CD8-positive, alpha-beta memory T cell (primary cell): Measurements from ENCODE around the gene LYRM2. TPM values are rescaled to one million over a fixed set of nuclear protein-coding genes. Genes with fewer than 3 reads are reported as not detected.

Experiments
- CTCF ChIA-PET: fragments of 350-600 bp; sonication (Branson Sonifier 250); formaldehyde crosslinking; loops from one replicate; lab custom pipeline; 2021; ENCODE audit warnings: antibody characterized with exemption; lab: Charles Lee
- POLR2A ChIA-PET: fragments of 350-600 bp; sonication (Branson Sonifier 250); formaldehyde crosslinking; loops from one replicate; lab custom pipeline; 2021; ENCODE audit warnings: antibody characterized with exemption; lab: Charles Lee
- DNase-seq, 5 donors: peaks; one replicate each; pipeline versions ENCODE4 v3.0.0 to v3.0.0-alpha.2; 2020 to 2022; ENCODE audit warnings: mixed read lengths in 1 of 5
- H3K27ac ChIP-seq: one replicate; pipeline ENCODE4 v1.7.0; 2013; ENCODE audit warnings: low read depth, mild to moderate bottlenecking, low read length, moderate library complexity
- H3K27me3 ChIP-seq: 2 replicates; pipeline ENCODE4 v1.7.0; 2013; ENCODE audit warnings: low read length, mild to moderate bottlenecking; ENCODE audit not compliant: insufficient read depth, poor library complexity, severe bottlenecking
- H3K36me3 ChIP-seq: 2 replicates; pipeline ENCODE4 v1.7.0; 2013; ENCODE audit warnings: mild to moderate bottlenecking, low read length, moderate library complexity; ENCODE audit not compliant: insufficient read depth
- H3K4me1 ChIP-seq: 2 replicates; pipeline ENCODE4 v1.7.0; 2013; ENCODE audit warnings: mild to moderate bottlenecking, low read length, moderate library complexity; ENCODE audit not compliant: insufficient read depth
- H3K4me3 ChIP-seq: 2 replicates; pipeline ENCODE4 v1.7.0; 2013; ENCODE audit warnings: mild to moderate bottlenecking, low read length
- H3K9me3 ChIP-seq: 2 replicates; pipeline ENCODE4 v1.7.0; 2013; ENCODE audit warnings: mild to moderate bottlenecking, low read length
- H3K27ac Mint-ChIP-seq, 8 donors: one replicate each; pipeline ENCODE4 v1.8.0; 2020 to 2021; ENCODE audit warnings: mixed read lengths in 8 of 8, mild to moderate bottlenecking in 6 of 8, inconsistent platforms in 3 of 8, moderate library complexity in 3 of 8
- H3K27me3 Mint-ChIP-seq, 2 donors: one replicate each; pipeline ENCODE4 v1.8.0; 2020 to 2021; ENCODE audit warnings: mixed read lengths in 2 of 2, mild to moderate bottlenecking in 1 of 2, moderate library complexity in 1 of 2
- H3K36me3 Mint-ChIP-seq, 3 donors: one replicate each; pipeline ENCODE4 v1.8.0; 2020 to 2021; ENCODE audit warnings: mixed read lengths in 3 of 3, inconsistent platforms in 1 of 3, mild to moderate bottlenecking in 1 of 3
- H3K4me1 Mint-ChIP-seq, 3 donors: one replicate each; pipeline ENCODE4 v1.8.0; 2020 to 2021; ENCODE audit warnings: mixed read lengths in 3 of 3, inconsistent platforms in 1 of 3, mild to moderate bottlenecking in 1 of 3
- H3K4me3 Mint-ChIP-seq, 7 donors: one replicate each; pipeline ENCODE4 v1.8.0; 2020 to 2021; ENCODE audit warnings: mixed read lengths in 7 of 7, mild to moderate bottlenecking in 6 of 7, moderate library complexity in 4 of 7, inconsistent platforms in 2 of 7
- H3K9me3 Mint-ChIP-seq, 5 donors: one replicate each; pipeline ENCODE4 v1.8.0; 2020 to 2022; ENCODE audit warnings: mixed read lengths in 5 of 5, mild to moderate bottlenecking in 3 of 5, moderate library complexity in 2 of 5, inconsistent platforms in 1 of 5
- polyA plus RNA-seq: library from polyadenylated mRNA; unstranded; fragments of 300-500 nt; fragmentation: Illumina TruSeq; gene quantifications from one replicate; pipeline ENCODE4 v1.2.3, GENCODE V29; 2021
- total RNA-seq, 2 experiments: library from RNA; stranded (reverse); gene quantifications; one replicate each; pipeline ENCODE4 v1.2.3, GENCODE V29; 2021

Gene LYRM2
- total and polyA plus RNA-seq, 3 experiments from 2014 or later: 42.8 to 85.6 (median 46.2) TPM

GRCh38 chr6:89542081-89542857 lies 96.3 kb downstream of the LYRM2 start:
- Mint-ChIP-seq H3K27ac (no peak overlapping the region), H3K4me3 (no peak overlapping the region), H3K4me1 (no peaks in the 10 kb centered on the region), H3K36me3 (no peaks in the 10 kb centered on the region), H3K27me3 (peaks cover 0 to 12% of the 10 kb centered on the region in 2 donors), H3K9me3 (no peaks in the 10 kb centered on the region)
- Histone ChIP-seq H3K27me3 (no peaks in the 10 kb centered on the region), H3K36me3 (no peaks in the 10 kb centered on the region), H3K9me3 (no peaks in the 10 kb centered on the region), H3K4me1 (no peaks in the 10 kb centered on the region), H3K27ac (no peak overlapping the region), H3K4me3 (no peak overlapping the region)
- ChIA-PET POLR2A (no interaction called here), CTCF (no interaction called here)
- no peak for DNase-seq

GRCh38 chr6:89539779-89540178 lies 98.8 kb downstream of the LYRM2 start:
- Histone ChIP-seq H3K27me3 (no peaks in the 10 kb centered on the region), H3K27ac (no peak overlapping the region), H3K4me1 (no peaks in the 10 kb centered on the region), H3K36me3 (no peaks in the 10 kb centered on the region), H3K9me3 (no peaks in the 10 kb centered on the region), H3K4me3 (no peak overlapping the region)
- H3K36me3 Mint-ChIP-seq: no peaks in the 10 kb centered on the region
- no peak overlapping the region for H3K27ac Mint-ChIP-seq
- peaks cover 0 to 12% of the 10 kb centered on the region in 2 donors for H3K27me3 Mint-ChIP-seq
- POLR2A ChIA-PET: no interaction called here
- H3K4me1 Mint-ChIP-seq: no peaks in the 10 kb centered on the region
- DNase-seq: no peak
- no peaks in the 10 kb centered on the region for H3K9me3 Mint-ChIP-seq
- CTCF ChIA-PET: no interaction called here
- H3K4me3 Mint-ChIP-seq: no peak overlapping the region

GRCh38 chr6:89536231-89536630 lies 102.3 kb downstream of the LYRM2 start:
- Mint-ChIP-seq H3K27ac (no peak overlapping the region), H3K27me3 (no peaks in the 10 kb centered on the region), H3K9me3 (no peaks in the 10 kb centered on the region), H3K4me1 (no peaks in the 10 kb centered on the region), H3K36me3 (peaks cover 0 to 4% (median 2%) of the 10 kb centered on the region in 3 donors), H3K4me3 (no peak overlapping the region)
- Histone ChIP-seq H3K9me3 (no peaks in the 10 kb centered on the region), H3K27me3 (no peaks in the 10 kb centered on the region), H3K36me3 (no peaks in the 10 kb centered on the region), H3K4me1 (no peaks in the 10 kb centered on the region), H3K4me3 (no peak overlapping the region), H3K27ac (no peak overlapping the region)
- ChIA-PET POLR2A (no interaction called here), CTCF (no interaction called here)
- no peak for DNase-seq

GRCh38 chr6:89530982-89531381 lies 107.6 kb downstream of the LYRM2 start:
- H3K36me3 Mint-ChIP-seq: peaks cover 0 to 13% (median 8%) of the 10 kb centered on the region in 3 donors

GRCh38 chr6:89528866-89529265 lies 109.7 kb downstream of the LYRM2 start:
- Mint-ChIP-seq H3K27ac (peak overlapping the region in 1 of 8 donors; percentile 29), H3K36me3 (peaks cover 0 to 13% (median 8%) of the 10 kb centered on the region in 3 donors), H3K9me3 (no peaks in the 10 kb centered on the region), H3K4me1 (peaks cover 0 to 7% (median 2%) of the 10 kb centered on the region in 3 donors), H3K4me3 (no peak overlapping the region), H3K27me3 (no peaks in the 10 kb centered on the region)
- Histone ChIP-seq H3K4me1 (no peaks in the 10 kb centered on the region), H3K36me3 (no peaks in the 10 kb centered on the region), H3K4me3 (no peak overlapping the region), H3K27ac (no peak overlapping the region), H3K9me3 (no peaks in the 10 kb centered on the region), H3K27me3 (no peaks in the 10 kb centered on the region)
- ChIA-PET POLR2A (no interaction called here), CTCF (no interaction called here)
- DNase-seq: no peak

More at GRCh38 chr6:89530982-89531381, 107.6 kb downstream of the LYRM2 start:
- Histone ChIP-seq H3K27ac (no peak overlapping the region), H3K36me3 (no peaks in the 10 kb centered on the region), H3K4me3 (no peak overlapping the region), H3K4me1 (no peaks in the 10 kb centered on the region), H3K27me3 (no peaks in the 10 kb centered on the region), H3K9me3 (no peaks in the 10 kb centered on the region)
- H3K4me1 Mint-ChIP-seq: peaks cover 0 to 7% (median 2%) of the 10 kb centered on the region in 3 donors
- H3K9me3 Mint-ChIP-seq: no peaks in the 10 kb centered on the region
- no peak overlapping the region for H3K4me3 Mint-ChIP-seq
- CTCF ChIA-PET: no interaction called here
- no peak overlapping the region for H3K27ac Mint-ChIP-seq
- POLR2A ChIA-PET: no interaction called here
- H3K27me3 Mint-ChIP-seq: no peaks in the 10 kb centered on the region
- DNase-seq: no peak

GRCh38 chr6:89527634-89528033 lies 110.9 kb downstream of the LYRM2 start:
- H3K4me1 Mint-ChIP-seq: peaks cover 0 to 7% (median 2%) of the 10 kb centered on the region in 3 donors
- Histone ChIP-seq H3K27ac (no peak overlapping the region), H3K4me1 (no peaks in the 10 kb centered on the region), H3K4me3 (no peak overlapping the region), H3K9me3 (no peaks in the 10 kb centered on the region), H3K36me3 (no peaks in the 10 kb centered on the region), H3K27me3 (no peaks in the 10 kb centered on the region)
- POLR2A ChIA-PET: no interaction called here
- no peaks in the 10 kb centered on the region for H3K27me3 Mint-ChIP-seq
- CTCF ChIA-PET: no interaction called here
- no peaks in the 10 kb centered on the region for H3K9me3 Mint-ChIP-seq
- DNase-seq: peak in 1 of 5 donors; percentile 5
- H3K36me3 Mint-ChIP-seq: peaks cover 0 to 13% (median 8%) of the 10 kb centered on the region in 3 donors
- H3K27ac Mint-ChIP-seq: peak overlapping the region in 2 of 8 donors; percentile 64 to 77
- H3K4me3 Mint-ChIP-seq: no peak overlapping the region

GRCh38 chr6:89526563-89526869 lies 112.0 kb downstream of the LYRM2 start:
- H3K27me3 ChIP-seq: no peaks in the 10 kb centered on the region
- no peak overlapping the region for H3K27ac ChIP-seq
- no peak for DNase-seq
- peaks cover 0 to 9% (median 7%) of the 10 kb centered on the region in 3 donors for H3K36me3 Mint-ChIP-seq
- peak overlapping the region in 1 of 8 donors; percentile 65 for H3K27ac Mint-ChIP-seq
- H3K4me3 Mint-ChIP-seq: no peak overlapping the region
- no peak overlapping the region for H3K4me3 ChIP-seq
- ChIA-PET CTCF (no interaction called here), POLR2A (no interaction called here)
- no peaks in the 10 kb centered on the region for H3K9me3 Mint-ChIP-seq
- no peaks in the 10 kb centered on the region for H3K27me3 Mint-ChIP-seq
- H3K36me3 ChIP-seq: no peaks in the 10 kb centered on the region
- peaks cover 0 to 7% (median 2%) of the 10 kb centered on the region in 3 donors for H3K4me1 Mint-ChIP-seq
- H3K4me1 ChIP-seq: no peaks in the 10 kb centered on the region
- H3K9me3 ChIP-seq: no peaks in the 10 kb centered on the region

- Histone ChIP-seq H3K27ac (no peak overlapping the region), H3K4me1 (no peaks in the 10 kb centered on the region), H3K9me3 (no peaks in the 10 kb centered on the region), H3K36me3 (no peaks in the 10 kb centered on the region), H3K4me3 (no peak overlapping the region), H3K27me3 (no peaks in the 10 kb centered on the region)
- Mint-ChIP-seq H3K4me1 (peaks cover 0 to 7% (median 2%) of the 10 kb centered on the region in 3 donors), H3K4me3 (no peak overlapping the region), H3K36me3 (peaks cover 0 to 8% (median 6%) of the 10 kb centered on the region in 3 donors), H3K27me3 (no peaks in the 10 kb centered on the region), H3K9me3 (no peaks in the 10 kb centered on the region), H3K27ac (no peak overlapping the region)
- ChIA-PET POLR2A (no interaction called here), CTCF (no interaction called here)
- no peak for DNase-seq
Measured at GRCh38 chr6:89525786-89526562, 112.6 kb downstream of the LYRM2 start.
